Keratinocyte (primary cell): Measurements from ENCODE around the gene TIMMDC1. TPM values are rescaled to one million over a fixed set of nuclear protein-coding genes. Genes with fewer than 3 reads are reported as not detected.

ENCODE experiments used
- DNase-seq: peaks from one replicate; pipeline ENCODE4 v3.0.0-alpha.2; 2011; ENCODE audit warnings: low read depth, missing footprints, low spot score
- FAIRE-seq: peaks from 2 replicates; lab custom pipeline; 2011; peaks lifted over from hg19 to GRCh38; lab: Jason Lieb, UNC
- H2AFZ ChIP-seq: 2 replicates; pipeline ENCODE4 v1.6.0; 2012; ENCODE audit warnings: low read length, control low read depth, inconsistent platforms; ENCODE audit not compliant: control insufficient read depth
- H3K27ac ChIP-seq: 2 replicates; pipeline ENCODE4 v1.5.1; 2011; ENCODE audit warnings: low read length; ENCODE audit not compliant: control insufficient read depth, insufficient read depth
- H3K27me3 ChIP-seq: 3 replicates; pipeline ENCODE4 v1.6.0; 2011; ENCODE audit warnings: low read length; ENCODE audit not compliant: control insufficient read depth, insufficient read depth; ENCODE audit errors: extremely low read depth
- H3K36me3 ChIP-seq, 2 experiments: 2 replicates in 1 of 2; 3 replicates in 1 of 2; pipeline ENCODE4 v1.5.1; 2011; ENCODE audit warnings: low read length in 2 of 2, mild to moderate bottlenecking in 1 of 2; ENCODE audit not compliant: control insufficient read depth in 2 of 2, insufficient read depth in 2 of 2; ENCODE audit errors: extremely low read depth in 1 of 2
- H3K4me1 ChIP-seq: 3 replicates; pipeline ENCODE4 v1.5.1; 2011; ENCODE audit warnings: low read length; ENCODE audit not compliant: control insufficient read depth, insufficient read depth; ENCODE audit errors: extremely low read depth
- H3K4me2 ChIP-seq: 3 replicates; pipeline ENCODE4 v1.6.0; 2011; ENCODE audit warnings: low read depth, low read length; ENCODE audit not compliant: control insufficient read depth, insufficient read depth; ENCODE audit errors: extremely low read depth
- H3K4me3 ChIP-seq, 3 experiments: fragments of 200-600 bp in 1 of 3; sonication (generic) in 1 of 3; 2 replicates in 2 of 3; 3 replicates in 1 of 3; pipeline ENCODE4 v1.5.1; 2011 to 2016; ENCODE audit warnings: low read length in 3 of 3, mild to moderate bottlenecking in 3 of 3, control low read depth in 2 of 3, inconsistent platforms in 1 of 3, low read depth in 1 of 3, mixed read lengths in 1 of 3, mixed run types in 1 of 3, moderate library complexity in 1 of 3; ENCODE audit not compliant: control insufficient read depth in 2 of 3, insufficient read depth in 2 of 3; ENCODE audit errors: extremely low read depth in 1 of 3
- H3K79me2 ChIP-seq: 2 replicates; pipeline ENCODE4 v1.6.0; 2012; ENCODE audit warnings: low read length; ENCODE audit not compliant: control insufficient read depth, insufficient read depth
- H3K9ac ChIP-seq: 3 replicates; pipeline ENCODE4 v1.6.0; 2011; ENCODE audit warnings: low read length; ENCODE audit not compliant: control insufficient read depth, insufficient read depth; ENCODE audit errors: extremely low read depth
- H3K9me1 ChIP-seq: 3 replicates; pipeline ENCODE4 v1.6.0; 2011; ENCODE audit warnings: low read length; ENCODE audit not compliant: control insufficient read depth, insufficient read depth; ENCODE audit errors: extremely low read depth
- H3K9me3 ChIP-seq: 2 replicates; pipeline ENCODE4 v1.5.1; 2012; ENCODE audit warnings: low read depth, low read length; ENCODE audit not compliant: control insufficient read depth
- H4K20me1 ChIP-seq: 3 replicates; pipeline ENCODE4 v1.6.0; 2011; ENCODE audit warnings: low read length; ENCODE audit not compliant: control insufficient read depth, insufficient read depth; ENCODE audit errors: extremely low read depth
- CTCF ChIP-seq, 3 experiments: IDR thresholded peaks in 1 of 3; conservative IDR thresholded peaks in 1 of 3; optimal IDR thresholded peaks in 1 of 3; 2 replicates in 2 of 3; 3 replicates in 1 of 3; pipeline versions ENCODE3 to v1.5.1; 2011; ENCODE audit warnings: low read length in 3 of 3, mild to moderate bottlenecking in 3 of 3, moderate library complexity in 2 of 3, control low read depth in 1 of 3, inconsistent platforms in 1 of 3; ENCODE audit not compliant: insufficient read depth in 2 of 3; ENCODE audit errors: extremely low read depth in 1 of 3
- EZH2 ChIP-seq: IDR thresholded peaks from one replicate; pipeline ENCODE4 v1.6.1; 2012; ENCODE audit warnings: inconsistent platforms, mild to moderate bottlenecking, low read length, moderate library complexity
- dilution Hi-C: fragments of 300-500 bp; cut with MboI; formaldehyde crosslinking; loops from one replicate; pipeline ENCODE4 v1.7.0; 2020; ENCODE audit warnings: low sequenced_read_pairs; ENCODE audit not compliant: extremely low pct_ligation_motif_present
- polyA plus RNA-seq, 5 experiments: library from polyadenylated mRNA; depleted of rRNA in 3 of 5; stranded (reverse) in 3 of 5; stranded (forward) in 1 of 5; unstranded in 1 of 5; fragments of >200 nt; gene quantifications; 1 replicate in 1 of 5; 2 replicates in 3 of 5; 3 replicates in 1 of 5; pipeline versions ENCODE4 v1.2.1 to v1.2.3, GENCODE V29; 2011 to 2012; ENCODE audit warnings: missing spikeins in 2 of 5, low read depth in 1 of 5, low replicate concordance in 1 of 5

TIMMDC1 gene
- polyA plus RNA-seq, 1 donor (not counting 4 experiments of a cell fraction or from before 2014, with no cell fraction given), result 140 TPM

- DNase-seq (no peak), FAIRE-seq (no peak)
- no peak for TF ChIP-seq CTCF (optimal IDR thresholded peaks at IDR 0.05 in 1 of 3, IDR thresholded peaks at IDR 0.05 in 1 of 3, conservative IDR thresholded peaks at IDR 0.05 in 1 of 3; ENCODE audit: extremely low read depth in 1 of 3, insufficient read depth in 2 of 3, low read length in 3 of 3)
- no peak for TF ChIP-seq EZH2
- Histone ChIP-seq H3K4me1 (no peaks in the 10 kb centered on the region), H3K79me2 (no peaks in the 10 kb centered on the region), H3K9ac (no peak overlapping the region), H2AFZ (no peak overlapping the region), H3K27me3 (no peaks in the 10 kb centered on the region), H3K36me3 (no peaks in the 10 kb centered on the region), H3K4me3 (no peak overlapping the region), H3K4me2 (no peak overlapping the region), H3K9me3 (no peaks in the 10 kb centered on the region), H3K9me1 (no peaks in the 10 kb centered on the region), H3K27ac (no peak overlapping the region), H4K20me1 (no peaks in the 10 kb centered on the region)
- dilution Hi-C loops, result no loop called here
Observed at GRCh38 chr3:119571688-119572087, 73.3 kb downstream of the TIMMDC1 start.

Other genes starting within 250 kb of the TIMMDC1 start
- gene ARHGAP31, start 204.2 kb upstream of the TIMMDC1 start, polyA plus RNA-seq, result 3.0 to 4.8 TPM (median 3.5 TPM) in 3 replicates
- gene TMEM39A, start 34.9 kb upstream of the TIMMDC1 start, polyA plus RNA-seq, result 19.2 to 29.3 TPM (median 26.3 TPM) in 3 replicates
- 12.9 to 16.6 TPM (median 13.2 TPM) in 3 replicates for gene POGLUT1, start 29.6 kb upstream of the TIMMDC1 start, polyA plus RNA-seq
- gene CD80, start 61.1 kb downstream of the TIMMDC1 start, polyA plus RNA-seq, result 0.10 TPM in 1 of 3 replicates, not detected in the others
- gene ADPRH, start 80.9 kb downstream of the TIMMDC1 start, polyA plus RNA-seq, result 0.26 to 0.39 TPM (median 0.35 TPM) in 3 replicates
- 0.08 TPM in 1 of 3 replicates, not detected in the others for gene PLA1A, start 99.3 kb downstream of the TIMMDC1 start, polyA plus RNA-seq
- gene POPDC2, start 162.0 kb downstream of the TIMMDC1 start, polyA plus RNA-seq, result 0.48 to 1.3 TPM (median 0.87 TPM) in 3 replicates
- gene COX17, start 178.9 kb downstream of the TIMMDC1 start, polyA plus RNA-seq, result 35.1 to 40.6 TPM (median 40.0 TPM) in 3 replicates
- gene CFAP91, start 204.5 kb downstream of the TIMMDC1 start, polyA plus RNA-seq, result not detected in 3 replicates